Choroid plexus epithelial cell (primary cell): ENCODE results near the gene LGI4.

Source experiments
- DNase-seq: peaks from one replicate; pipeline ENCODE4 v3.0.0-alpha.2; 2010; ENCODE audit warnings: low read depth
- H3K4me3 ChIP-seq: 2 replicates; pipeline ENCODE4 v1.5.1; 2011; ENCODE audit warnings: low read depth, mild to moderate bottlenecking, control low read depth, low read length, moderate library complexity
- CTCF ChIP-seq: conservative IDR thresholded peaks from 2 replicates; pipeline ENCODE4 v1.5.1; 2011; ENCODE audit warnings: low read depth, mild to moderate bottlenecking, control low read depth, inconsistent platforms, low read length, moderate library complexity

Gene LGI4

DNA sequence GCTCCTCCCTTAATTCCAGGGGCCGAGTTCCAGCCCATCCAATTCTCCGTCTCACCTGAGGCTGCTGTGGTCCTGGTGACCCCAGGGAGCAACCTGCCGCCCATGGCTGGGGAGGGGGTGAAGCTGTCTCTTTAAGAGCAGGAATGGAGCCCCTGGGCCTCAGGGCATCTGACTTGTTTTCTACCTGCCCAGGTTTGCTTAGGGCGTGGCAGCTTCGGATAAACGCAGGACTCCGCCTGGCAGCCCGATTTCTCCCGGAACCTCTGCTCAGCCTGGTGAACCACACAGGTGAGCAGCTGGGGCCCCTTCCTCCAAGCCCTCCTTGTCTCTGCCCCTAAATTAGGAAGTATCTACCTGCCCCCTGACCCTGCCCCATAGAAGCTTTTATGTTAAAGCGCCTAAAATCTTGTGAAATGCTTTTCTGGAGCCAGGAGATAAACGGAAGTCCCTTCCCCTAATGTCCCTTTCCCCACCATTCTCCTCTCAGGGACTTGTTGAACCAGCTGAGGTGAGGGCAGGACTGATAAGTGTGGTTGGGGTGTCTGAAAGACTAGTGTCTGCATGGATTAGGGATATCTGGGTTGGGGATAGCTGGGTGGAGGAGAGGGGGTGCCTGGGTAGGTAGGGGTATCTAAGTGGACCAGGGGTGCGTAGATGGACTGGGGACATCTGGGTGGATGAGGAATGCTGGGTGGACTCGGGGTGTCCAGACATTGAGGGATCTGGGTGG, 18.6 kb downstream of the LGI4 start:
- no peak overlapping the region for H3K4me3 ChIP-seq
- TF ChIP-seq CTCF = no peak
- DNase-seq = no peak

DNA sequence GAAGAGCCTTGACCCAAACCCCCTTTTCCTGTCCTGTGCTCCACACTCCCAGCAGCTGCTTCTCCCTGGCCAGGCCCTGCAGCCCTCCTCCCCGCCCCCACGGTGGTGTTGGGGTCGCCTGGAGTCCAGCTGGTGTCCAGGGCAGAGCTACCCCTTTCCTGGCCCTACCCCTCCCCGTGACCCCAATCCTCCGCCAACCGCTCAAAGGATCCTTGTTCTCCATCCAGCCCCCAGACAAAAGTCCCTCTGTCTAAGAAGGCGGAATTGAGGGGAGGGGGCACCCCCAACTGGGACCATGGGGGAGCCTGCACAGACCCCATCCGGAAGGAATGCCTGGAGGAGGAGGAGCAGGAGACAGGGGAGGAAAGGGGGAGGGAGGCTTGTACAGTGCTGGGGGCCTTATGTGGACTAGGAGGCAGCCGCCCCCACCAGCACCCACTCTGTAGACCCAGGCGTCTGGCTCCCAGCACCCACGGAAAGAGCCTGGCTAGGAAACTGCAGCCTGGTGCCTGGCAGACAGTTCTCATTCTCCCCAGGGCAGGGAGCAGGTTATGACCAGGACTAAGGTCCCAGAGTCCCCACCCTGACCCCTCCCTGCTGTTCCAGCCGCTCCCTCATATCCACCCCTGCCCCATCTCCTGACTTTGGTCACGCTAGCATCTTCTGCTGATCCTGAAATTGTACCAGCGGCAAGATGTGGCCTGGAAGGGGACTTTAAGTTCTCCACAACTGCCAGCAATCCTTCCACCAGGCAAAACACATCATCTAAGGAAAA, 19.5 kb downstream of the LGI4 start, which contains the start of gene FXYD3:
Gene FXYD3, plus strand, starts transcription at position 647 of the 775 bp plus-strand sequence. CDS start 3,554 bp downstream, outside the sequence.
- no peak within 1 kb of the TSS for H3K4me3 ChIP-seq
- TF ChIP-seq CTCF = no peak
- no peak for DNase-seq

DNA sequence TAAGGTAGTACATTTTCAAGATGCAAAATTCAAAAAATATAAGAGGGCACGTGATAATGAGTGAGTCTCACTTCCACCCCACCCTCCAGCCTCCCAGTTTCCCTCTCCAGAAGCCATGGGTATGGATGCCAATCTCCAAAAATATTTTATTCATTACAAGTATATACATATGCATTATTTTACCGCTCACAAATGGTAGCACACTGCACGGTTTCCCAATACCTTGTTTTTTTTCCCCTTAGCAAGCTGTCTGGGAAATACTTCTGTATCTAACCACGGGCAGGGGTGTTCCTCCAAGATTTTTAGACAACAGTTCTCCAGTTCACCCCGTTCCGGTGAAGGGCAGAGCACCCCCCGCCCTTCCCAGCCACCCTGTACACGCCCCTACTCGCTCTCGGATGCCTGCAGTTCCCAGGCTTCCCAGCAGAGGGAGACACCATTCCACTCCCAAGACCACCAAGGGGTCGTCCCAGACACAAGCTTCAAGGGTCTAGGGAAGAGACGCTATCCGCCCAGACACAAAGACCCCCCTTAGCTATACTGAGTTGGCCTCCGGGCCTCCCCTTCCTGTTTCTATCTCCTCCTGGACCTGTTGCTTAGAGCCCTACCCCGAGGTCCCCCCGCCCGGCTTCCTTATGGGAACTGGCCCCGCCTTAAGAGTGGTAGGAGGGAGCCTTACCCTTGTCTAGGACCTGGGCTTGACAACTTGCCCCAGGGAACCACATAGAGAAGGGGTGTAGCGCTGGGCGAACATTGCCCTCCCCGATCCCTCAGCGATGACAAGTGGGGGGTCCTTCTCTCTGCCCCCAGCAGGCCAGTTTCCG, 20.3 kb downstream of the LGI4 start:
- TF ChIP-seq CTCF = peak; percentile 99
- DNase-seq = peak; percentile 54
- H3K4me3 ChIP-seq = no peak overlapping the region

DNA sequence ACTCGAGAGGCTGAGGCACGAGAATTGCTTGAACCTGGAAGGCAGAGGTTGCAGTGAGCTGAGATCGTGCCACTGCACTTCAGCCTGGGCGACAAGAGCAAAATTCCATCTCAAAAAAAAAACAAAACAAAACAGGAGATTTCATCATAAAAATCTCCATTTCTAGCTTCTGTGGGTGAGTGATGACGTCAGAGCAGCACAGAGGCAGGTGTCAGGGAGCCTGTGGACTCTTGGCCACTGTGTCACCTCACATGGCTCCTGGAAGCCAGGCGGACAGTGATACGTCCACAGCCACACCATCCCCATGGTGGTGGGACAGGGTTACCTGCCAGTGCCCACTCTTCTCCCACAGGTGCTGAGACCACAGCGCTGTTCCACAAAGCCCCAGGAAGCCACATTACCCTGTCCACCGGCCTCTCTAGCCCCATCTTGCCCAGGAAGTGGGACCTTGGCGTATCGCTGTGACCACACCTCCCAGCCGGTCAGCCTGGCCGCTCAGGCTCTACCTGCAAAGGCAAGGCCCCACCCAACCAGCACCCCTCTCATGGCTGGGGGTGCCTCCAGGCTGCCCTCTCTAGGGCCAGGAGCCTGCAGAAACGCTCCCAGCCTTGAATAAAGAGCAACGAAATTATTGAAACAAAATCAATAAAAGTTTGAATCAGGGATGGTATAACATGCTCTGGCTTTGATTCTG, 21.7 kb downstream of the LGI4 start:
- no peak overlapping the region for H3K4me3 ChIP-seq
- DNase-seq = no peak
- TF ChIP-seq CTCF = no peak

- no peak overlapping the region for H3K4me3 ChIP-seq
- DNase-seq = no peak
- TF ChIP-seq CTCF = no peak
These were observed 23.9 kb downstream of the LGI4 start for GRCh38 chr19:35110974-35111373.

DNA sequence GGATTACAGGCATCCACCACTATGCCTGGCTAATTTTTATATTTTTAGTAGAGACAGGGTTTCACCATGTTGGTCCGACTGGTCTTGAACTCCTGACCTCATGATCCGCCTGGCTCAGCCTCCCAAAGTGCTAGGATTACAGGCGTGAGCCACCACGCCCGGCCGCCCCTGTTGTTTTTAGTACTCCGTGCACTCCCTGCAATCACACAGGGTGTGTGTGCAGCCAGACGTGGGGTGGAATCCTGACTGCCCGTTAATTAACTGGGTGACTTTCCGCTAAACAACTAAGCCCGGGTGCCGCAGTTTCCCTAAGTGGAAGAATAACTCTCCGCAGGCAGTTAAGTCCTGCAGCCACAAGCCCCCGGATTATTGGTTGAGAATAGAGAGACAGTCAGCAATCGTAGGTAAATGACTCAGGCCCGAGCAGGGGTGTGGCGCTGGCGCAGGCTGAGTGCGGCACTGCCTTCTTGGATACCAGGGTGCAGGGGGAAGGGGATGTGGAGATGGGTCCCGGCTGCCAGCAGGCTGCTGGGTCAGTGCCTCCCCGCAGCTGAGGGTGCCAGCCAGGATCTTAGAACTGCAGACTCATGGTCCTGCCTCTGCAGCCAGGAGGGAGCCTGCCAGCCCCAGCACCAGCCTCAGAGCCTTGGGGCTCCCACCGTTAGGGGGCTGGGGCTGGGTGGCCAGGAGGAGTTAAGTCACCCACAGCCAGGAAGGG, 25.3 kb downstream of the LGI4 start:
- H3K4me3 ChIP-seq = no peak overlapping the region
- DNase-seq = no peak
- TF ChIP-seq CTCF = no peak
